ENCODE results near the gene L1TD1.

DNA sequence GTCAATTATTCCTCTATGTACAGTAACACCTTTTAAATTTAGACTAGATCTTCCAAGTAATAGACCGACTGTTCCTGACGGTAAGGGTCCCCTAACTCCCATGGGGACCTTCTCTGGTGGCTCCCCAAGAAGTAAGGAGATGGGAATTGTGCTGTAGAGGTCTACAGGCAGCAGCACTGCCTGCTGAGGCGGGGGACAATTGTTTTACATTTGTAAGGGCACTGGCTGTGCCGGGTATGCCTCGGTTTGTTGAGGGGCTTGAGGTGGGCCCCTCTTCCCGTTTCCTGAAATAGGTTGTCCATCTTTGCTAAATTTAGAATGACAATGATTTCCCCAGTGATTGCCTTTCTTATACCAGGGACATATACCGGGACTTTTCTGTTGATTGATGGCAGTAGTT lies 13.1 kb upstream of the L1TD1 start:
- TF ChIP-seq, protein P1, sequence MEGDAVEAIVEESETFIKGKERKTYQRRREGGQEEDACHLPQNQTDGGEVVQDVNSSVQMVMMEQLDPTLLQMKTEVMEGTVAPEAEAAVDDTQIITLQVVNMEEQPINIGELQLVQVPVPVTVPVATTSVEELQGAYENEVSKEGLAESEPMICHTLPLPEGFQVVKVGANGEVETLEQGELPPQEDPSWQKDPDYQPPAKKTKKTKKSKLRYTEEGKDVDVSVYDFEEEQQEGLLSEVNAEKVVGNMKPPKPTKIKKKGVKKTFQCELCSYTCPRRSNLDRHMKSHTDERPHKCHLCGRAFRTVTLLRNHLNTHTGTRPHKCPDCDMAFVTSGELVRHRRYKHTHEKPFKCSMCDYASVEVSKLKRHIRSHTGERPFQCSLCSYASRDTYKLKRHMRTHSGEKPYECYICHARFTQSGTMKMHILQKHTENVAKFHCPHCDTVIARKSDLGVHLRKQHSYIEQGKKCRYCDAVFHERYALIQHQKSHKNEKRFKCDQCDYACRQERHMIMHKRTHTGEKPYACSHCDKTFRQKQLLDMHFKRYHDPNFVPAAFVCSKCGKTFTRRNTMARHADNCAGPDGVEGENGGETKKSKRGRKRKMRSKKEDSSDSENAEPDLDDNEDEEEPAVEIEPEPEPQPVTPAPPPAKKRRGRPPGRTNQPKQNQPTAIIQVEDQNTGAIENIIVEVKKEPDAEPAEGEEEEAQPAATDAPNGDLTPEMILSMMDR (IDR thresholded peaks at IDR 0.05) = no peak
- TF ChIP-seq POLR2A (IDR thresholded peaks at IDR 0.05) (no peak), POLR2AphosphoS5 (IDR thresholded peaks at IDR 0.05) (no peak), EP300 (IDR thresholded peaks at IDR 0.05) (no peak)

Data from stomach (tissue), 4 donors.